ENCODE measurements around the gene PTH2R.
"Not testable (repeated sequence)": the region's sequence is repeated elsewhere in the genome, so short reads cannot be mapped to it uniquely, and the experiment has no call there.

Gene PTH2R

GRCh38 chr2:208482453-208483015 is 75.9 kb downstream of the PTH2R start:
- not testable (repeated sequence) for DNase-seq (ENCODE audit: low read depth in 3 of 3, low spot score in 1 of 3)

- DNase-seq (ENCODE audit: low read depth in 3 of 3, low spot score in 1 of 3), result no peak
Observed at GRCh38 chr2:208485390-208485789, 78.8 kb downstream of the PTH2R start.

- DNase-seq (ENCODE audit: low read depth in 3 of 3, low spot score in 1 of 3), result no peak
Observed at GRCh38 chr2:208488686-208489564, 82.3 kb downstream of the PTH2R start.

GRCh38 chr2:208489687-208490086 is 83.1 kb downstream of the PTH2R start:
- no peak for DNase-seq (ENCODE audit: low read depth in 3 of 3, low spot score in 1 of 3)

GRCh38 chr2:208490492-208490891 is 83.9 kb downstream of the PTH2R start:
- DNase-seq (ENCODE audit: low read depth in 3 of 3, low spot score in 1 of 3), result no peak

GRCh38 chr2:208491641-208492040 is 85.0 kb downstream of the PTH2R start:
- no peak for DNase-seq (ENCODE audit: low read depth in 3 of 3, low spot score in 1 of 3)

GRCh38 chr2:208492069-208492468 is 85.5 kb downstream of the PTH2R start:
- DNase-seq (ENCODE audit: low read depth in 3 of 3, low spot score in 1 of 3), result no peak

- DNase-seq (ENCODE audit: low read depth in 3 of 3, low spot score in 1 of 3), result no peak
Observed at GRCh38 chr2:208493186-208493585, 86.6 kb downstream of the PTH2R start.

- DNase-seq (ENCODE audit: low read depth in 3 of 3, low spot score in 1 of 3), result no peak
Observed at GRCh38 chr2:208496129-208496528, 89.5 kb downstream of the PTH2R start.

- DNase-seq (ENCODE audit: low read depth in 3 of 3, low spot score in 1 of 3), result no peak
Observed at GRCh38 chr2:208501206-208501605, 94.6 kb downstream of the PTH2R start.

- no peak for DNase-seq (ENCODE audit: low read depth in 3 of 3, low spot score in 1 of 3)
Observed at GRCh38 chr2:208502288-208502687, 95.7 kb downstream of the PTH2R start.

- not testable (repeated sequence) for DNase-seq (ENCODE audit: low read depth in 3 of 3, low spot score in 1 of 3)
Observed at GRCh38 chr2:208505365-208505764, 98.8 kb downstream of the PTH2R start.

- no peak for DNase-seq (ENCODE audit: low read depth in 3 of 3, low spot score in 1 of 3)
Observed at GRCh38 chr2:208509586-208509985, 103.0 kb downstream of the PTH2R start.

- no peak for DNase-seq (ENCODE audit: low read depth in 3 of 3, low spot score in 1 of 3)
Observed at GRCh38 chr2:208511016-208511415, 104.4 kb downstream of the PTH2R start.

- DNase-seq (ENCODE audit: low read depth in 3 of 3, low spot score in 1 of 3), result no peak
Observed at GRCh38 chr2:208511573-208511972, 105.0 kb downstream of the PTH2R start.

GRCh38 chr2:208515099-208515498 is 108.5 kb downstream of the PTH2R start:
- no peak for DNase-seq (ENCODE audit: low read depth in 3 of 3, low spot score in 1 of 3)

- not testable (repeated sequence) for DNase-seq (ENCODE audit: low read depth in 3 of 3, low spot score in 1 of 3)
Observed at GRCh38 chr2:208523069-208523468, 116.5 kb downstream of the PTH2R start.

- not testable (repeated sequence) for DNase-seq (ENCODE audit: low read depth in 3 of 3, low spot score in 1 of 3)
Observed at GRCh38 chr2:208525165-208525564, 118.6 kb downstream of the PTH2R start.

GRCh38 chr2:208529796-208530195 is 123.2 kb downstream of the PTH2R start:
- no peak for DNase-seq (ENCODE audit: low read depth in 3 of 3, low spot score in 1 of 3)

- no peak for DNase-seq (ENCODE audit: low read depth in 3 of 3, low spot score in 1 of 3)
Observed at GRCh38 chr2:208531361-208531760, 124.8 kb downstream of the PTH2R start.

- not testable (repeated sequence) for DNase-seq (ENCODE audit: low read depth in 3 of 3, low spot score in 1 of 3)
Observed at GRCh38 chr2:208535578-208535977, 129.0 kb downstream of the PTH2R start.

GRCh38 chr2:208541461-208541988 is 134.9 kb downstream of the PTH2R start:
- DNase-seq (ENCODE audit: low read depth in 3 of 3, low spot score in 1 of 3), result no peak
